NB4 (cell line): ENCODE measurements around the gene ZXDC.
A peak's percentile ranks its signal among the peaks of the same experiment; 100 is the strongest.

Experiments
- DNase-seq: peaks from one replicate; pipeline ENCODE4 v3.0.0; 2010; ENCODE audit warnings: low read depth
- H3K4me3 ChIP-seq: one replicate; pipeline ENCODE4 v1.5.1; 2011; ENCODE audit warnings: mild to moderate bottlenecking, low read depth, low read length, moderate library complexity
- CTCF ChIP-seq: IDR thresholded peaks from one replicate; pipeline ENCODE4 v1.5.1; 2012; ENCODE audit warnings: low read depth, low read length
- MAX ChIP-seq: IDR thresholded peaks from 2 replicates; pipeline ENCODE4 v1.6.1; 2011; ENCODE audit warnings: low read depth, low read length
- MYC ChIP-seq: IDR thresholded peaks from 2 replicates; pipeline ENCODE4 v1.6.1; 2011; ENCODE audit warnings: low read depth, low read length
- POLR2A ChIP-seq: IDR thresholded peaks from 2 replicates; pipeline ENCODE4 v1.6.1; 2011; ENCODE audit warnings: mild to moderate bottlenecking; ENCODE audit not compliant: insufficient read length; ENCODE audit errors: extremely low read depth

ZXDC gene

GRCh38 chr3:126401611-126402160, 74.0 kb downstream of the ZXDC start:
- H3K4me3 ChIP-seq, result no peak overlapping the region
- TF ChIP-seq MYC (no peak), POLR2A (no peak), CTCF (no peak), MAX (no peak)
- no peak for DNase-seq

GRCh38 chr3:126399756-126400155, 75.9 kb downstream of the ZXDC start:
- no peak overlapping the region for H3K4me3 ChIP-seq
- no peak for TF ChIP-seq CTCF
- TF ChIP-seq MYC, result no peak
- no peak for TF ChIP-seq MAX
- TF ChIP-seq POLR2A, result no peak
- DNase-seq, result no peak

- TF ChIP-seq CTCF, result no peak
- no peak for TF ChIP-seq POLR2A
- TF ChIP-seq MYC, result no peak
- TF ChIP-seq MAX, result no peak
- H3K4me3 ChIP-seq, result no peak overlapping the region
These were observed 76.3 kb downstream of the ZXDC start for GRCh38 chr3:126399351-126399735.

GRCh38 chr3:126398423-126399350, 77.0 kb downstream of the ZXDC start:
- H3K4me3 ChIP-seq, result no peak overlapping the region
- TF ChIP-seq CTCF (no peak), POLR2A (no peak), MYC (no peak), MAX (no peak)
- DNase-seq, result no peak

More at GRCh38 chr3:126399351-126399735, 76.3 kb downstream of the ZXDC start:
- DNase-seq, result peak; percentile 52

- DNase-seq, result no peak
- TF ChIP-seq CTCF, result no peak
- TF ChIP-seq POLR2A, result no peak
- no peak for TF ChIP-seq MYC
- no peak for TF ChIP-seq MAX
- H3K4me3 ChIP-seq, result no peak overlapping the region
These were observed 77.9 kb downstream of the ZXDC start for GRCh38 chr3:126397610-126398422.
